ENCODE data around the gene KCNQ5. TPM values are rescaled to one million over a fixed set of nuclear protein-coding genes. Genes with fewer than 3 reads are reported as not detected.
A peak's percentile ranks its signal among the peaks of the same experiment; 100 is the strongest.

Gene KCNQ5
- polyA plus RNA-seq, 1 donor (not counting 4 experiments of a cell fraction or from before 2014, with no cell fraction given): 3.4 TPM

DNA sequence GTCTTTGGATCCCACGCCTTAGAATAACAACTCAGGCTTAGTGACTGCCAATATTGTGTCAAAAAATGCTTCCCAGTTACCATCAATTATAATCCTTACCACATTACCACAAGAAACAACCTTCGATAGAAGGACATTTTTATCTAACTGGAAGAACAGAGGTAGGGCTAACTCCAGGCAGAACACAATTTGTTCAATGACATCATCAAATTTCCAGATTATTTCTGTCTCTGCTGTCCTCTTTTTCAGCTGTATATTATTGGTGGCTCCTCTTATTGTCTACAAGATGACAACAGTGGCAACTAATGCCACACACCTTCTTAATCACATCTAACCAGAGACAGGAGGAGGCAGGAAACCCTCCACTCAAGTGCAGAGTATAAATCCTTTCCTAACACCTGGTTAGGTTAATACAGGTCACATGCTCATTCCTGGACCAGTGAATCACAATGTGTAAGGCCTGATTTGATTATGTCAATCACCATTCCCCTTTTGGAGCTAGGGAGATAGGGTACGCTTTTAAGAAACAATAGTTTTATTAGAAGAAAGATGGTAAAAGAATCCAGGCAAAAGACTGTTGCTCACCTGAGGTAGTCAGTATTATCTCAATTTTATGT, 585.5 kb downstream of the KCNQ5 start:
- Histone ChIP-seq H3K27ac (ENCODE audit: control insufficient read depth, insufficient read depth, low read length) (no peak overlapping the region), H3K9ac (ENCODE audit: control insufficient read depth, extremely low read depth, insufficient read depth, low read length) (no peak overlapping the region), H3K9me1 (ENCODE audit: control insufficient read depth, extremely low read depth, insufficient read depth, low read length) (no peaks in the 10 kb centered on the region), H3K79me2 (ENCODE audit: control insufficient read depth, insufficient read depth, low read length) (no peaks in the 10 kb centered on the region), H3K36me3 (ENCODE audit: control insufficient read depth in 2 of 2, extremely low read depth in 1 of 2, insufficient read depth in 2 of 2, low read length in 2 of 2) (no peaks in the 10 kb centered on the region), H3K9me3 (ENCODE audit: control insufficient read depth, low read depth, low read length) (no peaks in the 10 kb centered on the region), H3K27me3 (ENCODE audit: control insufficient read depth, extremely low read depth, insufficient read depth, low read length) (no peaks in the 10 kb centered on the region), H3K4me3 (ENCODE audit: control insufficient read depth in 2 of 3, extremely low read depth in 1 of 3, insufficient read depth in 2 of 3, low read depth in 1 of 3, low read length in 3 of 3) (no peak overlapping the region), H3K4me1 (ENCODE audit: control insufficient read depth, extremely low read depth, insufficient read depth, low read length) (no peaks in the 10 kb centered on the region), H4K20me1 (ENCODE audit: control insufficient read depth, extremely low read depth, insufficient read depth, low read length) (no peaks in the 10 kb centered on the region), H3K4me2 (ENCODE audit: control insufficient read depth, extremely low read depth, insufficient read depth, low read depth, low read length) (no peak overlapping the region), H2AFZ (ENCODE audit: control insufficient read depth, low read length) (no peak overlapping the region)
- peak; percentile 15 for DNase-seq (ENCODE audit: low read depth, low spot score)
- dilution Hi-C loops (cut with MboI; ENCODE audit: extremely low pct_ligation_motif_present, low sequenced_read_pairs): no loop called here
- no peak for TF ChIP-seq EZH2 (IDR thresholded peaks at IDR 0.05; ENCODE audit: low read length)
- TF ChIP-seq, protein P1, sequence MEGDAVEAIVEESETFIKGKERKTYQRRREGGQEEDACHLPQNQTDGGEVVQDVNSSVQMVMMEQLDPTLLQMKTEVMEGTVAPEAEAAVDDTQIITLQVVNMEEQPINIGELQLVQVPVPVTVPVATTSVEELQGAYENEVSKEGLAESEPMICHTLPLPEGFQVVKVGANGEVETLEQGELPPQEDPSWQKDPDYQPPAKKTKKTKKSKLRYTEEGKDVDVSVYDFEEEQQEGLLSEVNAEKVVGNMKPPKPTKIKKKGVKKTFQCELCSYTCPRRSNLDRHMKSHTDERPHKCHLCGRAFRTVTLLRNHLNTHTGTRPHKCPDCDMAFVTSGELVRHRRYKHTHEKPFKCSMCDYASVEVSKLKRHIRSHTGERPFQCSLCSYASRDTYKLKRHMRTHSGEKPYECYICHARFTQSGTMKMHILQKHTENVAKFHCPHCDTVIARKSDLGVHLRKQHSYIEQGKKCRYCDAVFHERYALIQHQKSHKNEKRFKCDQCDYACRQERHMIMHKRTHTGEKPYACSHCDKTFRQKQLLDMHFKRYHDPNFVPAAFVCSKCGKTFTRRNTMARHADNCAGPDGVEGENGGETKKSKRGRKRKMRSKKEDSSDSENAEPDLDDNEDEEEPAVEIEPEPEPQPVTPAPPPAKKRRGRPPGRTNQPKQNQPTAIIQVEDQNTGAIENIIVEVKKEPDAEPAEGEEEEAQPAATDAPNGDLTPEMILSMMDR (optimal IDR thresholded peaks at IDR 0.05 in 1 of 3, IDR thresholded peaks at IDR 0.05 in 1 of 3, conservative IDR thresholded peaks at IDR 0.05 in 1 of 3; ENCODE audit: extremely low read depth in 1 of 3, insufficient read depth in 2 of 3, low read length in 3 of 3): no peak
- FAIRE-seq: peak; percentile 32

DNA sequence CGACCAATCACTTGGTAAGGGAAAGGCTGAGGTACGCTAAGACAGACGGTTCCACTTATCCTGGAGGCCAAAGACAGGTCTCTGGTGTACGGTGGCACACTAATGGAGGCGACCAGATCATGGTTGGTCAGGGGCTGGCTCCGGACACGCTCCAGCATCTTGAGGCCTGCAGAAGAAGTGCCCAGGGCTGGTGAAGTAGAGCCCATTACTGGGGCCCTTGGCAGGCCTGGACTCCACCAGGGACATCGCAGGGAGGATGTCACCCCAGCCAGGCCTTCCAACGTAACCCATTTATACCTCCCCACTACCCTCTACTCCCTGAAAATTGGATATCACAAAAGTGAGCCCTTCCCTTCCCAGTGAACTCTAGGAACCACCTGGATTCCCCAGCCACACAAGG, 587.3 kb downstream of the KCNQ5 start:
- no peak overlapping the region for H3K9ac ChIP-seq (ENCODE audit: control insufficient read depth, extremely low read depth, insufficient read depth, low read length)
- no peak overlapping the region for H3K4me2 ChIP-seq (ENCODE audit: control insufficient read depth, extremely low read depth, insufficient read depth, low read depth, low read length)
- H4K20me1 ChIP-seq (ENCODE audit: control insufficient read depth, extremely low read depth, insufficient read depth, low read length): no peaks in the 10 kb centered on the region
- no peaks in the 10 kb centered on the region for H3K36me3 ChIP-seq (ENCODE audit: control insufficient read depth in 2 of 2, extremely low read depth in 1 of 2, insufficient read depth in 2 of 2, low read length in 2 of 2)
- no peaks in the 10 kb centered on the region for H3K4me1 ChIP-seq (ENCODE audit: control insufficient read depth, extremely low read depth, insufficient read depth, low read length)
- H3K79me2 ChIP-seq (ENCODE audit: control insufficient read depth, insufficient read depth, low read length): no peaks in the 10 kb centered on the region
- FAIRE-seq: no peak
- no peaks in the 10 kb centered on the region for H3K9me3 ChIP-seq (ENCODE audit: control insufficient read depth, low read depth, low read length)
- no peak overlapping the region for H3K27ac ChIP-seq (ENCODE audit: control insufficient read depth, insufficient read depth, low read length)
- no peak overlapping the region for H2AFZ ChIP-seq (ENCODE audit: control insufficient read depth, low read length)
- no peak for DNase-seq (ENCODE audit: low read depth, low spot score)
- no peaks in the 10 kb centered on the region for H3K9me1 ChIP-seq (ENCODE audit: control insufficient read depth, extremely low read depth, insufficient read depth, low read length)
- H3K4me3 ChIP-seq (ENCODE audit: control insufficient read depth in 2 of 3, extremely low read depth in 1 of 3, insufficient read depth in 2 of 3, low read depth in 1 of 3, low read length in 3 of 3): no peak overlapping the region
- TF ChIP-seq EZH2 (IDR thresholded peaks at IDR 0.05; ENCODE audit: low read length): no peak
- TF ChIP-seq, protein P1 (optimal IDR thresholded peaks at IDR 0.05 in 1 of 3, IDR thresholded peaks at IDR 0.05 in 1 of 3, conservative IDR thresholded peaks at IDR 0.05 in 1 of 3; ENCODE audit: extremely low read depth in 1 of 3, insufficient read depth in 2 of 3, low read length in 3 of 3): no peak
- no peaks in the 10 kb centered on the region for H3K27me3 ChIP-seq (ENCODE audit: control insufficient read depth, extremely low read depth, insufficient read depth, low read length)
- dilution Hi-C loops (cut with MboI; ENCODE audit: extremely low pct_ligation_motif_present, low sequenced_read_pairs): no loop called here

Data from keratinocyte (primary cell).